DOHH2 (cell line): ENCODE measurements around the gene SEMA5B.

Source experiments
- CTCF ChIP-seq: fragments of 200-600 bp; sonication (generic); IDR thresholded peaks from one replicate; pipeline ENCODE4 v1.5.1; 2014; ENCODE audit warnings: antibody characterized with exemption, mild to moderate bottlenecking, low read depth, low read length; ENCODE audit not compliant: poor library complexity, severe bottlenecking
- EZH2phosphoT487 ChIP-seq: fragments of 200-600 bp; sonication (generic); IDR thresholded peaks from 2 replicates; pipeline ENCODE4 v1.6.1; 2017; ENCODE audit warnings: borderline replicate concordance, mild to moderate bottlenecking, antibody characterized with exemption, low read length, moderate library complexity, mixed read lengths

DNA sequence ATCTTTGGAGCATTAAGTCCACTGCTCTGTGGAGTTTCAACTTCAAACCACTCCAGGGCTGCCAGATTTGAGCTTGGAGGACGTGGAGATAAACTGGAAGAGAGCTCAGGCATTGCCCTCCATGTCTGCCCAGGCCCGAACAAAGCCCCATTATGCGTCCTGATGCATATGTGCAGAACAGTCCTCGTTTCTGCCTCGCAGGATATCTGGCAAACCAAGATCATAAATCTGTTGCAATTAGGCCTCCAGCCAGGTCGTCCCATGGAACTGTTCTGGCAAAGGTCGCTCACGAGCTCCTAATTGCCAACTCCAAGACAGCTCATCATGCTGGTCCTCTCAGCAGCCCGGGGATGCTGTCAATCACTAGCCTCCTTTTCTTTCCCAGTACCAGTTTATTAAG, 91.2 kb downstream of the SEMA5B start:
- TF ChIP-seq CTCF (no peak), EZH2phosphoT487 (no peak)
